ENCODE measurements around the gene MRAS. TPM values are rescaled to one million over a fixed set of nuclear protein-coding genes. Genes with fewer than 3 reads are reported as not detected.

MRAS gene
- total RNA-seq, 1 donor from 2014 or later: 349 TPM

DNA sequence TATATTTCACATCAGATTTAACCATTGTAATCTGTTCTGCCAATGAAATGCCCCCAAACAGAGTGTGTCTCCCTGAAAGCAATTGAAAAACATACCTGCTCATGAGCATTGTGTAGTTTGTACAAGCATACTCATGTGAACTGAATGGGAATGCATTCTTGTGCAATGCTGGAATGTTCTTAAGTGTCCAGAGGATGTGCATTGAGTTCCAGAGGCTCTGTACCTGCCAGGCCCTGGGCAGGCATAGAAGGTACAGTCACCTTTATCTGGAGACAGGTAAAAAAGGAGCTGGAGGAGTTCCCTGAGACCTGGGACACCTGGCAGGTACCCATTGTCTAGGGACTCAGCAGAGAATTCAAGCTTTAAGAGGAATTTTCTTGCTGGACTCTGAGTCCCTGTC lies 2.8 kb downstream of the MRAS start:
- TF ChIP-seq, protein P1, sequence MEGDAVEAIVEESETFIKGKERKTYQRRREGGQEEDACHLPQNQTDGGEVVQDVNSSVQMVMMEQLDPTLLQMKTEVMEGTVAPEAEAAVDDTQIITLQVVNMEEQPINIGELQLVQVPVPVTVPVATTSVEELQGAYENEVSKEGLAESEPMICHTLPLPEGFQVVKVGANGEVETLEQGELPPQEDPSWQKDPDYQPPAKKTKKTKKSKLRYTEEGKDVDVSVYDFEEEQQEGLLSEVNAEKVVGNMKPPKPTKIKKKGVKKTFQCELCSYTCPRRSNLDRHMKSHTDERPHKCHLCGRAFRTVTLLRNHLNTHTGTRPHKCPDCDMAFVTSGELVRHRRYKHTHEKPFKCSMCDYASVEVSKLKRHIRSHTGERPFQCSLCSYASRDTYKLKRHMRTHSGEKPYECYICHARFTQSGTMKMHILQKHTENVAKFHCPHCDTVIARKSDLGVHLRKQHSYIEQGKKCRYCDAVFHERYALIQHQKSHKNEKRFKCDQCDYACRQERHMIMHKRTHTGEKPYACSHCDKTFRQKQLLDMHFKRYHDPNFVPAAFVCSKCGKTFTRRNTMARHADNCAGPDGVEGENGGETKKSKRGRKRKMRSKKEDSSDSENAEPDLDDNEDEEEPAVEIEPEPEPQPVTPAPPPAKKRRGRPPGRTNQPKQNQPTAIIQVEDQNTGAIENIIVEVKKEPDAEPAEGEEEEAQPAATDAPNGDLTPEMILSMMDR (IDR thresholded peaks at IDR 0.05; ENCODE audit: borderline replicate concordance): no peak
- Histone ChIP-seq H3K27ac (replicated peaks) (peak overlapping the region; percentile 96), H3K4me1 (peaks cover 86% of the 10 kb centered on the region), H3K36me3 (peaks cover 10% of the 10 kb centered on the region), H3K4me3 (peak overlapping the region; percentile 92), H3K9me3 (replicated peaks) (no peaks in the 10 kb centered on the region), H3K27me3 (ENCODE audit: low read depth) (no peaks in the 10 kb centered on the region)
- intact Hi-C loops (cut with micrococcal nuclease): no loop called here
- no peak for DNase-seq

DNA sequence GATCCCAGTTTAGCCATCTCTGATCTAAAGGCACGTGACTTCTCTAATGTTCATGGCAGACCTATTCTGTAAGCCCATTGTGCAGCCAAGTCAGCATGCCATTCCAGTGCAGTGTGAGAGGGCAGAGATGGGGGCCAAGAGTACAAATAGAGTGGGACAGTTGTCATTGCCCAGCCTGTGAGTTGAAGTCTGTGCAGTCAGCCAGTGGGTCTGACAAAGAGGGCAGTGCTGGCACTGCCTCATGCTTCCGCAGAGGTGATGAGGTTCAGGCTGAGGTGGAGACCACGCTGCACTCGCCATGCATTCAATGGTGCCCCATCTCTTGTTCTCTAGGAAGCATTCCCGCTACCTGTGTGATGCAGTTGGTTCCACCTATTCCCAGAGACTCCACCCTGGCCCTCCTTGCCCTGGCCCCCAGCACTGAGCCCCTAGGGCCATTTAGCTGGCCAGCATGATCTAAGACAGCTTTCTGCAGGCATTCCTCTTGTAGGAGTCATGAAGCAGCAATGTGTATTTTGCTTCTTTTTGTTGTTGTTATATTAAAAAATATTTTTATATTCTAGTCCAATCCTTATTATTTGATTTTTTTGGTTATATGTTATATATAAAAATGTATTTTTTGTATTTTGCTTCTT lies 3.7 kb downstream of the MRAS start:
- intact Hi-C loops (cut with micrococcal nuclease): no loop called here
- peaks cover 95% of the 10 kb centered on the region for H3K4me1 ChIP-seq
- H3K4me3 ChIP-seq: peak overlapping the region; percentile 92
- TF ChIP-seq, protein P1 (IDR thresholded peaks at IDR 0.05; ENCODE audit: borderline replicate concordance): no peak
- H3K27ac ChIP-seq (replicated peaks): peak overlapping the region; percentile 96
- peaks cover 10% of the 10 kb centered on the region for H3K36me3 ChIP-seq
- H3K27me3 ChIP-seq (ENCODE audit: low read depth): no peaks in the 10 kb centered on the region
- H3K9me3 ChIP-seq (replicated peaks): no peaks in the 10 kb centered on the region
- peak; percentile 37 for DNase-seq

DNA sequence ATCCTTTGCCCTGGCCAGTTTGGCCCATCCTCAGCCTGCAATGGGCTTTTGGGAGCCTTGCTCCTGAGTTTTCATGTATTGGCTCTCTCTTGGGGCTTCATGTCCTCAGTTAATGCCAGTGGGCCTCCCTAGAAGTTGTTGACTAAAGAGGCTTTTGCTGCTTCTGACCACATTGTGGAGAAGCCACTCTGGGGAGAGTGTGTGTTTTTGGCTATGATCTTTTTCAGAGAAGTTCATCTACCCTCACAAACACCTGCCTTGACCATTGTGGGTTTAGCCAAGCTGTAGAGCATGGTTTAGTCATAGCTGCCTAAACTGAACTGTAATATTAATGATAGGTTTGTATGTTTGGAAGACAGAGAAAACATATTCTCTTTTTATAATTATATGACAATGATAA lies 6.0 kb downstream of the MRAS start:
- Histone ChIP-seq H3K4me3 (no peak overlapping the region), H3K27me3 (ENCODE audit: low read depth) (no peaks in the 10 kb centered on the region), H3K4me1 (peaks cover 100% of the 10 kb centered on the region), H3K36me3 (peaks cover 10% of the 10 kb centered on the region), H3K9me3 (replicated peaks) (no peaks in the 10 kb centered on the region), H3K27ac (replicated peaks) (peak overlapping the region; percentile 96)
- intact Hi-C loops (cut with micrococcal nuclease): no loop called here
- TF ChIP-seq, protein P1 (IDR thresholded peaks at IDR 0.05; ENCODE audit: borderline replicate concordance): no peak
- no peak for DNase-seq

- intact Hi-C loops (cut with micrococcal nuclease): no loop called here
- Histone ChIP-seq H3K4me3 (no peak overlapping the region), H3K9me3 (replicated peaks) (no peaks in the 10 kb centered on the region), H3K27me3 (ENCODE audit: low read depth) (no peaks in the 10 kb centered on the region), H3K36me3 (peaks cover 10% of the 10 kb centered on the region), H3K4me1 (peaks cover 100% of the 10 kb centered on the region), H3K27ac (replicated peaks) (peak overlapping the region; percentile 92)
- DNase-seq: no peak
- TF ChIP-seq, protein P1 (IDR thresholded peaks at IDR 0.05; ENCODE audit: borderline replicate concordance): no peak
These were observed 6.7 kb downstream of the MRAS start for GRCh38 chr3:138355071-138355470.

GRCh38 chr3:138356730-138357405 lies 8.5 kb downstream of the MRAS start:
- peaks cover 100% of the 10 kb centered on the region for H3K4me1 ChIP-seq
- TF ChIP-seq, protein P1 (IDR thresholded peaks at IDR 0.05; ENCODE audit: borderline replicate concordance): no peak

More at GRCh38 chr3:138356730-138357405, 8.5 kb downstream of the MRAS start:
- H3K4me3 ChIP-seq: peak overlapping the region; percentile 4
- H3K36me3 ChIP-seq: peaks cover 10% of the 10 kb centered on the region
- no peak for DNase-seq
- H3K27ac ChIP-seq (replicated peaks): peak overlapping the region; percentile 92
- H3K9me3 ChIP-seq (replicated peaks): no peaks in the 10 kb centered on the region
- intact Hi-C loops (cut with micrococcal nuclease): no loop called here
- H3K27me3 ChIP-seq (ENCODE audit: low read depth): no peaks in the 10 kb centered on the region
